ENCODE results near the gene BCAS3.
A peak's percentile ranks its signal among the peaks of the same experiment; 100 is the strongest.
"Not testable (repeated sequence)": the region's sequence is repeated elsewhere in the genome, so short reads cannot be mapped to it uniquely, and the experiment has no call there.

Gene BCAS3

GRCh38 chr17:61416540-61417363, 739.1 kb downstream of the BCAS3 start:
- DNase-seq: peak; percentile 96

DNA sequence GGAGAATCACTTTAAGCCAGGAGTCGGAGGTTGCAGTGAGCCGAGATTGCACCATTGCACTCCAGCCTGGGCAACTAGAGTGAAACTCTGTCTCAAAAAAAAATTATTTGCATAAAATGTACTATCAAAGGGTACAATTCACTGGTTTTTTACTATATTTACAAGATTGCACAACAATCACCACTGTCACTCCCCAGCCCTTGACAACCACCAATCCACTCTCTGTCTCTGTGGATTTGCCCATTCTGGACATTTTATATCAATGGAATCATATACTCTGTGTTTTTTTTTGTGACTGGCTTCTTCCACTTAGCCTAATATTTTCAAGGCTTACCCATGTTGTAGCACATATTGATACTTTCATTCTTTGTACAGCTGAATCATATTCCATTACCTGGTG, 740.8 kb downstream of the BCAS3 start:
- no peak for DNase-seq

DNA sequence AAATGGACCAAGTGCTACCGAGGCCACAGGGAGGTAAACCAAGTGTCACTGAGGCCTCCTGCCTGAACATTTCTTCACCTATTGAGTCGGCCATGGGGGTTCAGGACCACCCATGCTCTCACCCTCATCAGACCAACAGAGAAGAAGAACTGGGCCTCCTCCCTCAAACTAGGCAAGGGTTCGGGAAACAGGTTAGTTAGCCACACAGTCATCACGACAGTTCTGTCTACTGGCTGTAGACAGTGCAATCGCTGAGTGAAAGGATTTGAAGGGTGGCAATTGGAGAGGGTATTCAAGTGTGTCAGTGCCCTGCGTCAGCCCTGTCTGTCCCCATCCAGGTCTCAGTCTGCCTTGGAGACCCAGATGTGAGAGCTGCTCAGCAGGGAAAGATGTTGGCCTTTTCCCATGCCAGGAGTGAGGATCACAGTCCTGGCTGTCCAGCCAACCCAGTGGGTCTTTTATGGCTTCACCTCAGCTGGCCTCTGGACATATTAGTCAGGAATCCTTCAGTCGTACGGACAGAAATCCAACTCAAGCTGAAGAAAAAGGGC, 741.9 kb downstream of the BCAS3 start:
- no peak for DNase-seq

DNA sequence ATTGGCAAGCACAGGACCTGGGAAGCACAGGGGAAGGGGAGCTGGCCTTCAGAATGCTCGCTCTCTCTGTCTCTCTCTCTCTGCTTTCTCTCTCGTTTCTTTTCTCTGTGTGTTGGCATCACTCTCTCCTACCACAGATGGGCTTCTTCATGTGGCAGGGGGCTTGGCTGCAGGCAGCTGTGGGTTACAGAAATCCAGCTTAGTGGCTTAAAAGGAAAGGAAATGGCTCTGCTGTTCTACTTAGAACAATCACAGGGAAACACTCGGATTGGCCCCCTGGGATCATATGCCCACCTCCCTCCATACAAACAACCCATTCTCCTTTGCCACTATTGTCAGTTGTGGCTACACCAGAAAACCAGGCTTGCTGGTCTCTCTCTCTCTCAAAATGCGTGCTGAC, 742.4 kb downstream of the BCAS3 start:
- no peak for DNase-seq

- no peak for DNase-seq
These were observed 743.2 kb downstream of the BCAS3 start for GRCh38 chr17:61420745-61421398.

- no peak for DNase-seq
These were observed 743.8 kb downstream of the BCAS3 start for GRCh38 chr17:61421460-61421859.

GRCh38 chr17:61422116-61422799, 744.6 kb downstream of the BCAS3 start:
- no peak for DNase-seq

- no peak for DNase-seq
These were observed 745.2 kb downstream of the BCAS3 start for GRCh38 chr17:61422869-61423268.

DNA sequence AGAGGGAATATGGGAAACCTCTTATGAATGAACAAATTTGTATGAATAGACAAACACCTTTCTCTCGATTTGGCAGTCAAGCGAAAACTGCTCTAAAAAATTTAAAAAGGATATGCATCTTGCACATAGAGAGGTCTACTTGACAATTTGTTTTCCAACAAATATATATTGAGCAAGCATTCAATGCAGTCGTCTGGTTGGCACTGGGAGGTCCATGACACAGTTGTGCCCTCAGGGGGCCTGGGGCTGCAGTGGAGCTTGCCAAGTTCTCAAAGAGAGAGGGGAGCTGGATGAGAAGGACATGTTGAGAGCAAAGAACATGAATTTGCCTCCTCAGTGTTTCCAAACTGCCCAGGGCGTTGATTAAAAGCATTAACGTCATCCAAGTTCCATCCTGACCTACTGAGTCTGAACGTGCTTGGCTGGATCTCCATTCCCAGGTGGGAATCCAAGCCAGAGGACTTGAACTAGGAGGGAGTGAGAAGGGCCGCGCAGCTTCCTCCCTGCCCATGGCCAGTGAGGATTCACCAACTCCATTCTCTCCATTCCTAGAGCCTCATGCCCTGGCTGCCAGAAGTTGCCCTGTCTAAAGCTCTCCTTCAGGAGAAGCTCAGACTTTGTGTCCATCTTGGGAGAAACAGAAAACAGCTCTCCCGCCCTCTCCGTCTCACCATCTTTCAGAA, 746.5 kb downstream of the BCAS3 start:
- no peak for DNase-seq

GRCh38 chr17:61425682-61426481, 748.2 kb downstream of the BCAS3 start:
- DNase-seq: peak; percentile 12

GRCh38 chr17:61426482-61427304, 749.0 kb downstream of the BCAS3 start:
- no peak for DNase-seq

DNA sequence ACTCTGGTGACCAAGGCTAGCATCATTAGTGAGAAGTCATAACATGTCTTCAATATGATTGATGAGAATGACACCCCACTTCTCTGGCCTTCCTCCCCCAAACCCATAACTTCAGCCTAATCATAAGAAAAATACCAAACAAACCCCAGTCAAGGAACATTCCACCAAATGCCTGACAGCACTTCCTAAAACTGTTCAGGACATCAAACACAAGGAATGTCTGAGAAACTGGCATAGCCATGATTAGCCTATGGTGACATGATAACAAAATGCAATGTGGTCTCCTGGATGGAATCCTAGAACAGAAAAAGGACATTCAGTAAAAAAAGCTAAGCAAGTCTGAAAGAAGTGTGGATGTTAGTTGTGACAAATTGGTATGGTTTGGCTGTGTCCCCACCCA, 749.9 kb downstream of the BCAS3 start:
- no peak for DNase-seq

DNA sequence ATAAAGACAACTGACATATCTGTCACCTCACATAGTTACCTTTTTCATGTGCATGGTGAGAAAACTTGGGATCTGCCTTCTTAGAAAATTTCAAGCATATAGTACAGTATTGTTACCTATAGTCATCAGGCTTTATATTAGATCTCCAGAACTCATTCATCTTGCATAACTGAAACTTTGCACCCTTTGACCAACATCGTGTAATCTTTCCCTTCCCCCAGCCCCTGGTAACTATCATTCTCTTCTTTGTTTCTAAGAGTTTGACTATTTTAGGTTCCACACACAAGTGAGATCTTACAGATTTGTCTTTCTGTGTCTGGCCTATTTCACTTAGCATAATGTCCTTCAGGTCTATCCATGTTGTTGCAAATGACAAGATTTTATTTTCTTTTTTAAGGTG, 751.6 kb downstream of the BCAS3 start:
- no peak for DNase-seq

DNA sequence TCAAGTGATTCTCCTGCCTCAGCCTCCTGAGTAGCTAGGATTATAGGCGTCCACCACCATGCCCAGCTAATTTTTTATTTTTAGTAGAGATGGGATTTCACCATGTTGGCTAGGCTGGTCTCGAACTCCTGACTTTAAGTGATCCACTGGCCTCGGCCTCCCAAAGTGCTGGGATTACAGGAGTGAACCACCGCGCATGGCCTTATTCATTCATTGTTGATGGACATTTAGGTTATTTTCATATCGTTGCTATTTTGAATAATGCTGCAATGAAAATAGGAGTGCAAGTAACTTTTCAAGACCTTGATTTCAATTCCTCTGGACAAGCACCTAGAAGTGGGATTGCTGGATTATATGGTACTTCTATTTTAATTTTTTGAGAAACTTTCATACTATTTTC, 752.2 kb downstream of the BCAS3 start:
- not testable (repeated sequence) for DNase-seq

- no peak for DNase-seq
These were observed 754.1 kb downstream of the BCAS3 start for GRCh38 chr17:61431594-61432311.

- no peak for DNase-seq
These were observed 758.6 kb downstream of the BCAS3 start for GRCh38 chr17:61436273-61436672.

DNA sequence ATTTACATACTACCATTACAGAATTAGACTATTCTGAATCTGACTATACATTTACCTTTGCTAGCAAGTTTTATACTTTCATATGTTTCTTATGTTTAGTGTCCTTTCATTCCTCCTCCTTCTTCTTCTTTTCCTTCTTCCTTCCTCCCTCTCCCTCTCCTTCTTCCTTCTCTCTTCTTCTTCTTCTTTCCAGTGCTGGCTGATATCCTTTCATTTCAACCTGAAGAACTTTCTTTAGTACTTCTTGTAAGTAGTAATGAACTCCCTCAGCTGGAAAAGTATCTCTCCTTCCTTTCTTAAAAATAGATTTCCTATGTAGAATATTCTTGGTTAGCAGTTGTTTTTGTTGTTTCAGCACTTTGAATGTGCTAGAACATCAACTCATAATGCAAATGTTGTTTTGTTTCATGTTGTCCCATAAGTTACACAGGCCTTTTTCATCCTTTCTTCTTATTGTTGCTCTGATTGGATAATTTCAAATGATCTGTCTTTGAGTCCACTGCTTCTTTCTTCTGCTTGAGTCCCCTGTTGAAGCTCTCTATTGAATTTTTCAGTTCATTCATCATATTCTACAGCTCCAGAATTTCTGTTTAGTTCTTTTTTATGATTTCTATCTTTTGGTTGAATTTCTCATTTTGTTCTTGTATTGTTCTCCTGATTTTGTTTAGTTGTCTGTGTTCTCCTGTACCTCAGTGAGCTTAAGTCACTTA, 759.5 kb downstream of the BCAS3 start:
- no peak for DNase-seq

DNA sequence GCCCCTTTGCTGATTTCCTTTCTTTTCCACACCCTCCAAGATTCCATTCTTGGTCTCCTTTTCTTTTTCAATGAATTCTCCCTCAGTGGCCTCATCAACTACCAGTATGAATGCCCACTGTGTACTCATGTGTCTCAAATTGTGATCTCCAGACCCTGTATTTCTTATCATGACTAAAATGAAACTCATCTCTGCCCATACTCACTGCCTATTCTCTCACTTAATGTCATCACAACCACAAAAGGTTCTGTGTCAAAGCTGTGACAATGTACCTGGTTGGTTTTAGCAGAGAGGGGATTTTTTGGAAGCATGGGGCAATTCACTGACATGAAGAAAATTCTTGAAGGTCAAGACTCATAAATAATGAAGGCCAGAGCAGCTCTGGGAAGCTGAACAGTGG, 763.0 kb downstream of the BCAS3 start:
- no peak for DNase-seq

DNA sequence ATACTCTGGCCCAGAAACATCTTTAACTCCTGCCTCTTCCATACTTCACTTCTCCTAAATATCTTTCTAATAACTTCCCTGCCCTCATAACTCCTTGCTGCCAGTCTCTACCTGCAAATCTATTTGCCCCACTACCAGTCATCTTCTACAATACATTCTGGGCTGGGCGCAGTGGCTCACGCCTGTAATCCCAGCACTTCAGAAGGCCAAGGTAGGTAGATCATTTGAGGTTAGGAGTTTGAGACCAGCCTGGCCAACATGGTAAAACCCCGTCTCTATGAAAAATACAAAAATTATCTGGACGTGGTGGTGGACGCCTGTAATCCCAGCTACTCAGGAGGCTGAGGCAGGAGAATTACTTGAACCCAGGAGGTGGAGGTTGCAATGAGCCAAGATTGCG, 763.9 kb downstream of the BCAS3 start:
- not testable (repeated sequence) for DNase-seq

Measured in retina (tissue), 1 donor.